Natural killer cell treated with Interleukin-12 subunit alpha and Interleukin-12 subunit beta and Interleukin-15 and Interleukin-18, amount 100 ng/mL, for 72 hours (primary cell): ENCODE results near the gene PRR16. TPM values are rescaled to one million over a fixed set of nuclear protein-coding genes. Genes with fewer than 3 reads are reported as not detected.

ENCODE experiments used
- ATAC-seq, 2 donors: fragments of 150-1000 bp; cut with Tn5 transposase in 1 of 2; sonication (Bioruptor Pico), chemical (Tn5 transposase) in 1 of 2; 2 replicates each; pipeline ENCODE4 v1.10.0; 2021
- DNase-seq: peaks from one replicate; pipeline ENCODE4 v3.0.0; 2022; ENCODE audit warnings: low spot score
- H3K27ac Mint-ChIP-seq, 2 donors: 1 replicate in 1 of 2; 2 replicates in 1 of 2; pipeline ENCODE4 v1.8.0; 2022; ENCODE audit warnings: mixed read lengths in 2 of 2, mild to moderate bottlenecking in 1 of 2, moderate library complexity in 1 of 2
- H3K27me3 Mint-ChIP-seq, 2 donors: 1 replicate in 1 of 2; 2 replicates in 1 of 2; pipeline ENCODE4 v1.8.0; 2022; ENCODE audit warnings: mixed read lengths in 2 of 2
- H3K36me3 Mint-ChIP-seq: one replicate; pipeline ENCODE4 v1.8.0; 2022; ENCODE audit warnings: mixed read lengths
- H3K4me1 Mint-ChIP-seq, 2 donors: 1 replicate in 1 of 2; 2 replicates in 1 of 2; pipeline ENCODE4 v1.8.0; 2022; ENCODE audit warnings: low read depth in 2 of 2, mixed read lengths in 2 of 2, mild to moderate bottlenecking in 1 of 2
- H3K4me3 Mint-ChIP-seq: one replicate; pipeline ENCODE4 v1.8.0; 2022; ENCODE audit warnings: mixed read lengths
- H3K9me3 Mint-ChIP-seq: 2 replicates; pipeline ENCODE4 v1.8.0; 2022; ENCODE audit warnings: mixed read lengths
- total RNA-seq, 2 donors: library from RNA; stranded (reverse); gene quantifications; one replicate each; pipeline ENCODE4 v1.2.3, GENCODE V29; 2022

The PRR16 gene
- total RNA-seq, 2 donors from 2014 or later, result not detected

GRCh38 chr5:120630550-120630949 is 166.4 kb downstream of the PRR16 start:
- peaks cover 8% of the 10 kb centered on the region for H3K36me3 Mint-ChIP-seq
- no peaks in the 10 kb centered on the region for H3K4me1 Mint-ChIP-seq
- no peaks in the 10 kb centered on the region for H3K27me3 Mint-ChIP-seq
- no peak for ATAC-seq
- peaks cover 9% of the 10 kb centered on the region for H3K9me3 Mint-ChIP-seq
- H3K27ac Mint-ChIP-seq, result no peak overlapping the region
- no peak for DNase-seq
- no peak overlapping the region for H3K4me3 Mint-ChIP-seq

DNA sequence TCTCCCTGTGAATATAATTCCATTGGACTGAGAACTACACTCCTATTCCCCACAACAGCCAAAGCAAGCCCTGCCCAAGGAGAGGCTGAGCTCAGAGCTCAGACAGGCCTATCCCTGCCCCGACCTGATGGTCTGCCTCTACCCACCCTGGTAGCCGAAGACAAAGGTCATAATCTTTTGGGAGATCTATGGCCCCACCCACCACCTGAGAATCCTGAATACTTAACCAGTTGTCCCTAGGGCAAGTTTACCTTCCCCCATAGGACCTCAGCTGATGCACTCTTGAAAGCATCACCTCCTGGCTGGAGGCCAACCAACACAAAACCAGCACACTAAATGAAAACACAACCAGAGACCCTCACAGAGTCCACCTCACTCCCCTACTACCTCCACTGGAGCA is 167.5 kb downstream of the PRR16 start:
- peaks cover 8% of the 10 kb centered on the region for H3K36me3 Mint-ChIP-seq
- no peak for DNase-seq
- no peaks in the 10 kb centered on the region for H3K27me3 Mint-ChIP-seq
- H3K4me1 Mint-ChIP-seq, result no peaks in the 10 kb centered on the region
- peaks cover 8% of the 10 kb centered on the region for H3K9me3 Mint-ChIP-seq
- no peak for ATAC-seq
- H3K27ac Mint-ChIP-seq, result no peak overlapping the region
- H3K4me3 Mint-ChIP-seq, result no peak overlapping the region

- Mint-ChIP-seq H3K27me3 (no peaks in the 10 kb centered on the region), H3K4me1 (no peaks in the 10 kb centered on the region), H3K36me3 (peaks cover 8% of the 10 kb centered on the region), H3K27ac (no peak overlapping the region), H3K4me3 (no peak overlapping the region), H3K9me3 (peaks cover 8% of the 10 kb centered on the region)
- DNase-seq (no peak), ATAC-seq (no peak)
Observed at GRCh38 chr5:120632430-120632829, 168.3 kb downstream of the PRR16 start.

GRCh38 chr5:120638449-120638848 is 174.3 kb downstream of the PRR16 start:
- Mint-ChIP-seq H3K27ac (no peak overlapping the region), H3K4me1 (no peaks in the 10 kb centered on the region), H3K36me3 (no peaks in the 10 kb centered on the region), H3K4me3 (no peak overlapping the region), H3K27me3 (no peaks in the 10 kb centered on the region), H3K9me3 (peaks cover 12% of the 10 kb centered on the region)
- ATAC-seq, result no peak
- no peak for DNase-seq

- DNase-seq (no peak), ATAC-seq (no peak)
- no peaks in the 10 kb centered on the region for H3K27me3 Mint-ChIP-seq
- H3K9me3 Mint-ChIP-seq, result peaks cover 10% of the 10 kb centered on the region
- H3K27ac Mint-ChIP-seq, result no peak overlapping the region
- no peaks in the 10 kb centered on the region for H3K36me3 Mint-ChIP-seq
- no peak overlapping the region for H3K4me3 Mint-ChIP-seq
- no peaks in the 10 kb centered on the region for H3K4me1 Mint-ChIP-seq
Observed at GRCh38 chr5:120640778-120641177, 176.7 kb downstream of the PRR16 start.

DNA sequence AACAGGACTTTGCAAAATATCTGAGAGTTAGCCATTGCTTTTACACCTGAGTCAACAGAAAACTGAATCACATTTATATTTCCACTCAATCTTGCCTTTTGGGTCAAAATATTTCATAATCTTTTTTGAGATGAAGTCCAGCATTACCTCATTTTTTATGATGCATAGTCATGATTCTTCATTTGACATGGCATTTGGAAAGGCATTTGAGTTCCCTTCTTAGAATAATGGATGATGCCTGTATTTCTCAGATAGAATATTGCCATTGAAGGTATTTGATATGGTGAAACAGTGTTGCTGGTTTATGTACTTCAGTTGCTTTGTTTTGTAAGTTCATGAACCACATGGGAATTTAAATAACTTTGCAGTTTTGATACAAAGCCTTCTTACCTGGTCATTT is 180.4 kb downstream of the PRR16 start:
- H3K4me1 Mint-ChIP-seq, result no peaks in the 10 kb centered on the region
- no peak overlapping the region for H3K27ac Mint-ChIP-seq
- no peak overlapping the region for H3K4me3 Mint-ChIP-seq
- DNase-seq, result no peak
- ATAC-seq, result no peak
- H3K36me3 Mint-ChIP-seq, result no peaks in the 10 kb centered on the region
- H3K27me3 Mint-ChIP-seq, result no peaks in the 10 kb centered on the region
- H3K9me3 Mint-ChIP-seq, result peaks cover 10% of the 10 kb centered on the region

DNA sequence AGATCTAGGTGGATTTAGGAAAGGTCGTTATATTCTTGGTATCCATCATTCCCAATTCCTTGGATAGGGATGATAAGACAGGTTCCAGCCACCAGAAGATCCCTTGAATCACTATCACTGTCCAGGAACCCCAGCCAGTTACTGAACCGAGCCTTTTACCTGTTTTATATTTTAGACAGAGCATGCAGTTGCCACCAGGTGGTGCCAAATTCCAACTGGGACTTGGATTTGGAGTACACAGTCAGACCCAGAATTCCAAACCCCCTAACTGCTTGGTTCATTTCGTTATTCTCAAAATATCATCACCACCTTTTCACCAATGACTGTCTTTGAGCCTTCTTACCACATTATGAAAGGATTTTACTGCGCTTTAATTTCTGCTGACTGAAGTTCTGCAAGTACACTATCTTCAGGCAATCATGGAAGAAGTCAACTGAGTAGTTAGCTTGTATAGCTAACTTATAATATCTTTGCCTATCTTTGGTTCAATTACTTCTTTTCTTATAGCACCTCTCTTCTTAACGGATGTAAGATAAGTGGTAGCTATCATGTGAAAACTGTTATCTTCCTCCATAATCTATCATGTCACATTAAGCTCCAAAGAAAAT is 191.8 kb downstream of the PRR16 start:
- no peak for ATAC-seq
- no peaks in the 10 kb centered on the region for H3K27me3 Mint-ChIP-seq
- H3K4me1 Mint-ChIP-seq, result no peaks in the 10 kb centered on the region
- peaks cover 3% of the 10 kb centered on the region for H3K9me3 Mint-ChIP-seq
- DNase-seq, result no peak
- H3K4me3 Mint-ChIP-seq, result no peak overlapping the region
- no peak overlapping the region for H3K27ac Mint-ChIP-seq
- H3K36me3 Mint-ChIP-seq, result no peaks in the 10 kb centered on the region

DNA sequence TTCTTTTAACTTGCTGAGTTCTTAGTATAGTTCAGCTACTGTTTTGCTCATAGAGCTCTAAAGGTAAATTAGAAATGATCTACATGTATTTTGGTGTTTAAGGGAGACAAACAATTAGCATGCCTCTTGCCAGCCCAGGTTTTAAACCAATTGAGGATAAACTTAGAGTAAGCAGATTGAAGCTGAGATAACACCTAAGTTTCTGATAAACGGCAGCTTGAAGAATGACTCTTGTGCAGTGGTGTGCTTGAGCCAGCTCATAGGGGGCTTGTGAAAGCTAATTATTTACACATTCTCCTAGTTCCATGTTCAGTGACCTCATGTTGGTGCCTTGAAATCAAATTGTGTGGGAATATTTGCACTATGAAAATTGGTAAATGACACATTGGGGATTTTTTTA is 193.0 kb downstream of the PRR16 start:
- DNase-seq (no peak), ATAC-seq (no peak)
- no peaks in the 10 kb centered on the region for H3K27me3 Mint-ChIP-seq

DNA sequence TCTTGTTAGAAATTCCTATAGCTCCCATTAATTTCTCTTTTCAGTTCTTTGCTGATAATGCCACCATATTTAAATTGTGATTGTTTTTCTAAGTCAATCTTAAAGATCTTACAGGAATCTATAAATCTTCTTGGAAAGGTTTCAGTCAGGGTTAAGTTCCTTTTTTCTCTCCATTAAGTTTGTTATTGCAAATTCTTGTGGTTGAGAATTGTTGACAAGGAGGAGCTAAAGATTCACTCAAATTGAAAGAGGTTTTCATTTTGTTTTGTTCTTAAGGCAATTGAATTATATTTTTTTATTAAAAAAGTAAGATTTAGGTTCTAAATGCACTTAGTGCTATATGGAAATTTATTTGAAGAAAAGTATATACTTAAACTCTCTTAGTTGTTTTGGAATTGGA is 213.4 kb downstream of the PRR16 start:
- no peak for DNase-seq
- Mint-ChIP-seq H3K4me3 (no peak overlapping the region), H3K27me3 (no peaks in the 10 kb centered on the region), H3K4me1 (no peaks in the 10 kb centered on the region), H3K27ac (no peak overlapping the region), H3K36me3 (no peaks in the 10 kb centered on the region), H3K9me3 (peaks cover 3% of the 10 kb centered on the region)
- no peak for ATAC-seq

More for the DNA sequence above, 193.0 kb downstream of the PRR16 start:
- Mint-ChIP-seq H3K9me3 (peaks cover 1% of the 10 kb centered on the region), H3K36me3 (no peaks in the 10 kb centered on the region), H3K27ac (no peak overlapping the region), H3K4me3 (no peak overlapping the region), H3K4me1 (no peaks in the 10 kb centered on the region)

- DNase-seq, result no peak
- Mint-ChIP-seq H3K4me1 (no peaks in the 10 kb centered on the region), H3K27ac (no peak overlapping the region), H3K9me3 (peaks cover 6% of the 10 kb centered on the region), H3K27me3 (no peaks in the 10 kb centered on the region), H3K36me3 (no peaks in the 10 kb centered on the region), H3K4me3 (no peak overlapping the region)
- ATAC-seq, result no peak
Observed at GRCh38 chr5:120678279-120678678, 214.2 kb downstream of the PRR16 start.

- no peak overlapping the region for H3K4me3 Mint-ChIP-seq
- no peaks in the 10 kb centered on the region for H3K4me1 Mint-ChIP-seq
- no peak overlapping the region for H3K27ac Mint-ChIP-seq
- ATAC-seq, result no peak
- no peaks in the 10 kb centered on the region for H3K27me3 Mint-ChIP-seq
- no peak for DNase-seq
- no peaks in the 10 kb centered on the region for H3K36me3 Mint-ChIP-seq
- H3K9me3 Mint-ChIP-seq, result peaks cover 8% of the 10 kb centered on the region
Observed at GRCh38 chr5:120682851-120683250, 218.8 kb downstream of the PRR16 start.

GRCh38 chr5:120683580-120683979 is 219.5 kb downstream of the PRR16 start:
- DNase-seq (no peak), ATAC-seq (no peak)
- Mint-ChIP-seq H3K4me1 (no peaks in the 10 kb centered on the region), H3K36me3 (no peaks in the 10 kb centered on the region), H3K4me3 (no peak overlapping the region), H3K9me3 (peaks cover 7% of the 10 kb centered on the region), H3K27ac (no peak overlapping the region), H3K27me3 (no peaks in the 10 kb centered on the region)

GRCh38 chr5:120684213-120684612 is 220.1 kb downstream of the PRR16 start:
- Mint-ChIP-seq H3K4me3 (no peak overlapping the region), H3K36me3 (no peaks in the 10 kb centered on the region), H3K27ac (no peak overlapping the region), H3K27me3 (no peaks in the 10 kb centered on the region), H3K9me3 (peaks cover 8% of the 10 kb centered on the region), H3K4me1 (no peaks in the 10 kb centered on the region)
- ATAC-seq (no peak), DNase-seq (no peak)

DNA sequence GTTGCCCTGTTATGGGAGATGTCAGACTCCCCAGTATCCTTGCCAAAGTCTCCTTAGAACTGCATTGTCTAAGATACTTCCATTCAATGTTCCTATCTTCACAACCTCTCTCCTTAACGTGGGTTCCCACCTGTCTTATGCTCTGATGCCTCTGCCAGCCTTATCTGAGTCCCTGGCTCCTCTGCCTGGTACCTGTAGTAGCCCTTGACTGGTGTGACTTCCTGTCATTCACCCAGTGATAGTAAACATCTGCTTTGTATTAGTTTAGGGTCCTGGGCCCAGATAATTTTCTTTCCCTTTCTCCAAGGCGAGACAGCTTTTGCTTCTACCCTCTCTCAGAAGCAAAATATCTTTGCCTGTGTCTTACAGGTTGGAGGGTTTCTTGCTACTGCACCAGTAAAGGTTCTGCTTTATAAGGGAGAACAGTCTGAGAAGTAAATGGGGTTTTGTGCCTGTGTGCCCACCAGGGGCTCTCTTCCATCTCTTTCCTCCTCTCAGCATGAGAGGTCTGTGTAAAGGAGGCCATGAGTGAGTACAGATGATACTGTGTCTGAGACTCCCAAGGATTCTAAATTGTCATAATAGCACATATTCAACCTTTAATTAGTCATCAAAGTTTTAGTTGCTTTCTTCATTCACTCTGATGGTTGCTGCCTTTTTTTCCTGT is 220.8 kb downstream of the PRR16 start:
- H3K27me3 Mint-ChIP-seq, result no peaks in the 10 kb centered on the region
- ATAC-seq (no peak), DNase-seq (no peak)
- peaks cover 8% of the 10 kb centered on the region for H3K9me3 Mint-ChIP-seq
- H3K4me1 Mint-ChIP-seq, result no peaks in the 10 kb centered on the region
- no peaks in the 10 kb centered on the region for H3K36me3 Mint-ChIP-seq
- H3K27ac Mint-ChIP-seq, result no peak overlapping the region
- H3K4me3 Mint-ChIP-seq, result no peak overlapping the region
